HEK293 (cell line): ENCODE results near the gene APC2.

Experiments used
- CTCF ChIA-PET: fragments of 350-600 bp; formaldehyde crosslinking; extraction: SDS; loops from one replicate; lab custom pipeline; 2021; ENCODE audit warnings: antibody characterized with exemption; lab: Yijun Ruan, JAX
- POLR2A ChIA-PET: fragments of 300-600 bp; formaldehyde crosslinking; extraction: SDS; loops from one replicate; lab custom pipeline; 2020; ENCODE audit warnings: antibody characterized with exemption, inconsistent platforms; lab: Yijun Ruan, JAX
- H3K27ac ChIP-seq: fragments of 200-500 bp; sonication (Bioruptor generic); 2 replicates; pipeline ENCODE4 v1.5.1; 2014; ENCODE audit warnings: low read depth, low read length, control low read depth, inconsistent platforms; ENCODE audit errors: extremely low read depth
- H3K36me3 ChIP-seq, 2 experiments: fragments of 200-500 bp in 1 of 2; sonication (Bioruptor generic) in 1 of 2; 1 replicate in 1 of 2; 2 replicates in 1 of 2; pipeline ENCODE4 v1.5.1; 2014 to 2017; ENCODE audit warnings: inconsistent platforms in 2 of 2, low read length in 2 of 2; ENCODE audit not compliant: control insufficient read depth in 2 of 2, insufficient read depth in 1 of 2
- H3K4me1 ChIP-seq: fragments of 200-500 bp; sonication (Bioruptor generic); 2 replicates; pipeline ENCODE4 v1.5.1; 2014; ENCODE audit warnings: mild to moderate bottlenecking, low read length, inconsistent platforms; ENCODE audit not compliant: control insufficient read depth, insufficient read depth
- H3K4me3 ChIP-seq: 2 replicates; pipeline ENCODE4 v1.5.1; 2011; ENCODE audit warnings: low read depth, mild to moderate bottlenecking, control low read depth, low read length, moderate library complexity
- H3K9me3 ChIP-seq: fragments of 200-500 bp; sonication (Bioruptor generic); 2 replicates; pipeline ENCODE4 v1.5.1; 2014; ENCODE audit warnings: low read depth, low read length, inconsistent platforms; ENCODE audit not compliant: control insufficient read depth, insufficient read depth
- GFI1B ChIP-seq: fragments of 450-650 bp; formaldehyde crosslinking; IDR thresholded peaks from 2 replicates; pipeline ENCODE4 v1.5.1; 2016; ENCODE audit warnings: missing biosample characterization, missing genetic modification characterization
- GLIS2 ChIP-seq: fragments of 450-650 bp; formaldehyde crosslinking; IDR thresholded peaks from 2 replicates; pipeline ENCODE4 v1.5.1; 2016; ENCODE audit warnings: missing biosample characterization, missing genetic modification characterization
- TRIM28 ChIP-seq: IDR thresholded peaks from 2 replicates; pipeline ENCODE4 v1.6.1; 2011; ENCODE audit warnings: low read length, control low read depth, borderline replicate concordance
- ZFHX2 ChIP-seq: fragments of 450-650 bp; formaldehyde crosslinking; conservative IDR thresholded peaks from 2 replicates; pipeline ENCODE4 v1.5.1; 2016; ENCODE audit warnings: missing biosample characterization, missing genetic modification characterization
- ZNF169 ChIP-seq: fragments of 450-650 bp; formaldehyde crosslinking; IDR thresholded peaks from 2 replicates; pipeline ENCODE4 v1.5.1; 2016; ENCODE audit warnings: missing biosample characterization, missing genetic modification characterization
- ZNF175 ChIP-seq: fragments of 450-650 bp; formaldehyde crosslinking; IDR thresholded peaks from 2 replicates; pipeline ENCODE4 v1.5.1; 2016; ENCODE audit warnings: missing biosample characterization, missing genetic modification characterization
- ZNF2 ChIP-seq: fragments of 450-650 bp; formaldehyde crosslinking; IDR thresholded peaks from 2 replicates; pipeline ENCODE4 v1.5.1; 2016; ENCODE audit warnings: missing biosample characterization, missing genetic modification characterization
- ZNF214 ChIP-seq: fragments of 450-650 bp; formaldehyde crosslinking; IDR thresholded peaks from 2 replicates; pipeline ENCODE4 v1.5.1; 2017; ENCODE audit warnings: missing biosample characterization, mild to moderate bottlenecking, missing genetic modification characterization, borderline replicate concordance
- ZNF324 ChIP-seq: fragments of 450-650 bp; formaldehyde crosslinking; IDR thresholded peaks from 2 replicates; pipeline ENCODE4 v1.5.1; 2016; ENCODE audit warnings: missing biosample characterization, missing genetic modification characterization
- ZNF335 ChIP-seq: fragments of 450-650 bp; formaldehyde crosslinking; conservative IDR thresholded peaks from 2 replicates; pipeline ENCODE4 v1.5.1; 2016; ENCODE audit warnings: missing biosample characterization, missing genetic modification characterization
- ZNF37A ChIP-seq: fragments of 450-650 bp; IDR thresholded peaks from 2 replicates; pipeline ENCODE4 v1.5.1; 2018; ENCODE audit warnings: missing biosample characterization, missing genetic modification characterization
- ZNF501 ChIP-seq: fragments of 450-650 bp; formaldehyde crosslinking; IDR thresholded peaks from 2 replicates; pipeline ENCODE4 v1.5.1; 2016; ENCODE audit warnings: missing biosample characterization, missing genetic modification characterization
- ZSCAN16 ChIP-seq: fragments of 450-650 bp; formaldehyde crosslinking; IDR thresholded peaks from 2 replicates; pipeline ENCODE4 v1.5.1; 2016; ENCODE audit warnings: missing biosample characterization, missing genetic modification characterization
- TF ChIP-seq, protein P1 (sequence below): fragments of 450-650 bp; formaldehyde crosslinking; IDR thresholded peaks from 2 replicates; pipeline ENCODE4 v1.5.1; 2016; ENCODE audit warnings: missing biosample characterization, missing genetic modification characterization, borderline replicate concordance

Gene APC2

DNA sequence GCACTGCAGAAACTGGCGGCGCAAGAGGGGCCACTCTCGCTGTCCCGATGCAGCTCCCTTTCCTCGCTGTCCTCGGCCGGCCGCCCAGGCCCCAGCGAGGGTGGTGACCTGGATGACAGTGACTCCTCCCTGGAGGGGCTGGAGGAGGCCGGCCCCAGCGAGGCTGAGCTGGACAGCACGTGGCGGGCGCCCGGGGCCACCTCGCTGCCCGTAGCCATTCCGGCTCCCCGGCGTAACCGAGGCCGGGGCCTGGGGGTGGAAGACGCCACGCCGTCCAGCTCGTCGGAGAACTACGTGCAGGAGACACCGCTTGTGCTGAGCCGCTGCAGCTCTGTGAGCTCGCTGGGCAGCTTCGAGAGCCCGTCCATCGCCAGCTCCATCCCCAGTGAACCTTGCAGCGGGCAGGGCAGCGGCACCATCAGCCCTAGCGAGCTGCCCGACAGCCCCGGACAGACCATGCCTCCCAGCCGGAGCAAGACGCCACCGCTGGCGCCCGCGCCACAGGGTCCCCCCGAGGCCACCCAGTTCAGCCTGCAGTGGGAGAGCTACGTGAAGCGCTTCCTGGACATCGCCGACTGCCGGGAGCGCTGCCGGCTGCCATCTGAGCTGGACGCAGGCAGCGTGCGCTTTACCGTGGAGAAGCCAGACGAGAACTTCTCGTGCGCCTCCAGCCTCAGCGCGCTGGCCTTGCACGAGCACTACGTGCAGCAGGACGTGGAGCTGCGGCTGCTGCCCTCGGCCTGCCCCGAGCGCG is 16.7 kb downstream of the APC2 start:
- POLR2A ChIA-PET = interaction anchor here (1.2 to 1.4 kb wide), 4 partner anchors 12 to 24 kb away, joined by 3 to 5 read pairs (median 4); partner anchors contain the start of gene REEP6
- Histone ChIP-seq H3K4me1 (peaks cover 12% of the 10 kb centered on the region), H3K36me3 (peaks cover 0 to 10% of the 10 kb centered on the region in 2 experiments; a peak in 1 of 3 replicates), H3K9me3 (no peaks in the 10 kb centered on the region), H3K27ac (no peak overlapping the region), H3K4me3 (no peak overlapping the region)
- TF ChIP-seq ZSCAN16 = no peak
- TF ChIP-seq GFI1B (tag by site-specific recombination) = no peak
- no peak for TF ChIP-seq ZNF2
- TF ChIP-seq ZNF335 (tag by site-specific recombination) = no peak
- CTCF ChIA-PET = interaction anchor here (0.5 to 1.5 kb wide), 7 partner anchors 9 to 363 kb away, joined by 3 to 4 read pairs (median 3); no protein-coding TSS in a partner anchor

DNA sequence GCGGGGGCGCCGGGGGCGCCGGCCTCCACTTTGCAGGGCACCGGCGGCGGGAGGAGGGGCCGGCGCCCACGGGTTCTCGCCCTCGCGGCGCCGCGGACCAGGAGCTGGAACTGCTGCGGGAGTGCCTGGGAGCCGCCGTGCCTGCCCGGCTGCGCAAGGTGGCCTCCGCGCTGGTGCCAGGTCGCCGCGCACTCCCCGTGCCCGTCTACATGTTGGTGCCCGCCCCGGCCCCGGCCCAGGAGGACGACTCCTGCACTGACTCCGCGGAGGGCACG is 17.2 kb downstream of the APC2 start:
- no peak for TF ChIP-seq ZNF169
- TF ChIP-seq ZNF175 (tag by site-specific recombination) = no peak
- TF ChIP-seq ZNF501 (tag by site-specific recombination) = no peak
- CTCF ChIA-PET = interaction anchor here (0.7 to 1.1 kb wide), 3 partner anchors 20 to 363 kb away, joined by 3 to 4 read pairs (median 3); no protein-coding TSS in a partner anchor
- Histone ChIP-seq H3K4me1 (peaks cover 12% of the 10 kb centered on the region), H3K36me3 (peaks cover 0 to 10% of the 10 kb centered on the region in 2 experiments; a peak in 1 of 3 replicates), H3K27ac (no peak overlapping the region), H3K9me3 (no peaks in the 10 kb centered on the region), H3K4me3 (no peak overlapping the region)
- POLR2A ChIA-PET = interaction anchor here (1.2 to 1.4 kb wide), 2 partner anchors 12 to 22 kb away, joined by 3 to 4 read pairs; no protein-coding TSS in a partner anchor

DNA sequence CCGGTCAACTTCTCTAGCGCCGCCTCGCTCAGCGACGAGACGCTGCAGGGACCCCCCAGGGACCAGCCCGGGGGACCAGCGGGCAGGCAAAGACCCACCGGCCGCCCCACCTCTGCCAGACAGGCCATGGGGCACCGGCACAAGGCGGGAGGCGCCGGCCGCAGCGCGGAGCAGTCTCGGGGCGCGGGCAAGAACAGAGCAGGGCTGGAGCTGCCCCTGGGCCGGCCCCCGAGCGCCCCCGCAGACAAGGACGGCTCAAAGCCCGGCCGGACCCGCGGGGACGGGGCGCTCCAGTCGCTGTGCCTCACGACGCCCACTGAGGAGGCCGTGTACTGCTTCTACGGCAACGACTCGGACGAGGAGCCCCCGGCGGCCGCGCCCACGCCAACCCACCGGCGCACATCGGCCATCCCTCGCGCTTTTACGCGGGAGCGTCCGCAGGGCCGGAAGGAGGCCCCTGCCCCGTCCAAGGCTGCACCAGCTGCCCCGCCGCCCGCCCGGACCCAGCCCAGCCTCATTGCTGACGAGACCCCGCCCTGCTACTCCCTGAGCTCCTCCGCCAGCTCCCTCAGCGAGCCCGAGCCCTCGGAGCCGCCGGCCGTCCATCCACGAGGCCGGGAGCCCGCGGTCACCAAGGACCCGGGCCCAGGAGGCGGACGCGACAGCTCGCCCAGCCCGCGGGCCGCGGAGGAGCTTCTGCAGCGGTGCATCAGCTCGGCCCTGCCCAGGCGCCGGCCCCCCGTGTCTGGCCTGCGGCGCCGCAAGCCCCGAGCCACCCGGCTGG is 17.8 kb downstream of the APC2 start:
- no peak overlapping the region for H3K27ac ChIP-seq
- POLR2A ChIA-PET = no interaction called here
- TF ChIP-seq TRIM28 = no peak
- TF ChIP-seq GLIS2 (tag by site-specific recombination) = no peak
- no peak for TF ChIP-seq ZNF214 (tag by site-specific recombination)
- TF ChIP-seq, protein P1, sequence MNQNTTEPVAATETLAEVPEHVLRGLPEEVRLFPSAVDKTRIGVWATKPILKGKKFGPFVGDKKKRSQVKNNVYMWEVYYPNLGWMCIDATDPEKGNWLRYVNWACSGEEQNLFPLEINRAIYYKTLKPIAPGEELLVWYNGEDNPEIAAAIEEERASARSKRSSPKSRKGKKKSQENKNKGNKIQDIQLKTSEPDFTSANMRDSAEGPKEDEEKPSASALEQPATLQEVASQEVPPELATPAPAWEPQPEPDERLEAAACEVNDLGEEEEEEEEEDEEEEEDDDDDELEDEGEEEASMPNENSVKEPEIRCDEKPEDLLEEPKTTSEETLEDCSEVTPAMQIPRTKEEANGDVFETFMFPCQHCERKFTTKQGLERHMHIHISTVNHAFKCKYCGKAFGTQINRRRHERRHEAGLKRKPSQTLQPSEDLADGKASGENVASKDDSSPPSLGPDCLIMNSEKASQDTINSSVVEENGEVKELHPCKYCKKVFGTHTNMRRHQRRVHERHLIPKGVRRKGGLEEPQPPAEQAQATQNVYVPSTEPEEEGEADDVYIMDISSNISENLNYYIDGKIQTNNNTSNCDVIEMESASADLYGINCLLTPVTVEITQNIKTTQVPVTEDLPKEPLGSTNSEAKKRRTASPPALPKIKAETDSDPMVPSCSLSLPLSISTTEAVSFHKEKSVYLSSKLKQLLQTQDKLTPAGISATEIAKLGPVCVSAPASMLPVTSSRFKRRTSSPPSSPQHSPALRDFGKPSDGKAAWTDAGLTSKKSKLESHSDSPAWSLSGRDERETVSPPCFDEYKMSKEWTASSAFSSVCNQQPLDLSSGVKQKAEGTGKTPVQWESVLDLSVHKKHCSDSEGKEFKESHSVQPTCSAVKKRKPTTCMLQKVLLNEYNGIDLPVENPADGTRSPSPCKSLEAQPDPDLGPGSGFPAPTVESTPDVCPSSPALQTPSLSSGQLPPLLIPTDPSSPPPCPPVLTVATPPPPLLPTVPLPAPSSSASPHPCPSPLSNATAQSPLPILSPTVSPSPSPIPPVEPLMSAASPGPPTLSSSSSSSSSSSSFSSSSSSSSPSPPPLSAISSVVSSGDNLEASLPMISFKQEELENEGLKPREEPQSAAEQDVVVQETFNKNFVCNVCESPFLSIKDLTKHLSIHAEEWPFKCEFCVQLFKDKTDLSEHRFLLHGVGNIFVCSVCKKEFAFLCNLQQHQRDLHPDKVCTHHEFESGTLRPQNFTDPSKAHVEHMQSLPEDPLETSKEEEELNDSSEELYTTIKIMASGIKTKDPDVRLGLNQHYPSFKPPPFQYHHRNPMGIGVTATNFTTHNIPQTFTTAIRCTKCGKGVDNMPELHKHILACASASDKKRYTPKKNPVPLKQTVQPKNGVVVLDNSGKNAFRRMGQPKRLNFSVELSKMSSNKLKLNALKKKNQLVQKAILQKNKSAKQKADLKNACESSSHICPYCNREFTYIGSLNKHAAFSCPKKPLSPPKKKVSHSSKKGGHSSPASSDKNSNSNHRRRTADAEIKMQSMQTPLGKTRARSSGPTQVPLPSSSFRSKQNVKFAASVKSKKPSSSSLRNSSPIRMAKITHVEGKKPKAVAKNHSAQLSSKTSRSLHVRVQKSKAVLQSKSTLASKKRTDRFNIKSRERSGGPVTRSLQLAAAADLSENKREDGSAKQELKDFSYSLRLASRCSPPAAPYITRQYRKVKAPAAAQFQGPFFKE (tag by site-specific recombination) = no peak
- no peak for TF ChIP-seq ZNF501 (tag by site-specific recombination)
- no peak for TF ChIP-seq ZNF37A (tag by site-specific recombination)
- TF ChIP-seq ZFHX2 (tag by site-specific recombination) = no peak
- no peak for TF ChIP-seq ZNF324 (tag by site-specific recombination)
- TF ChIP-seq, all 188 proteins: peak for 0

More for the DNA sequence above, 17.8 kb downstream of the APC2 start:
- peaks cover 12% of the 10 kb centered on the region for H3K4me1 ChIP-seq
- CTCF ChIA-PET = interaction anchor here (0.6 to 1.3 kb wide), 5 partner anchors 14 to 50 kb away, joined by 3 read pairs; no protein-coding TSS in a partner anchor
- H3K36me3 ChIP-seq = peaks cover 0 to 10% of the 10 kb centered on the region in 2 experiments; a peak in 1 of 3 replicates
- no peaks in the 10 kb centered on the region for H3K9me3 ChIP-seq
- H3K4me3 ChIP-seq = no peak overlapping the region
